Testis (tissue), 3 donors: Measurements from ENCODE around the gene CENPK. TPM values are rescaled to one million over a fixed set of nuclear protein-coding genes. Genes with fewer than 3 reads are reported as not detected.

Experiments
- DNase-seq: peaks from one replicate; pipeline ENCODE4 v3.0.0-alpha.2; 2019
- H3K27ac ChIP-seq, 2 donors: fragments of 200-600 bp; sonication (generic); one replicate each; pipeline ENCODE4 v1.5.1; 2019
- H3K27me3 ChIP-seq: fragments of 200-600 bp; sonication (generic); one replicate; pipeline ENCODE4 v1.5.1; 2019
- H3K36me3 ChIP-seq: fragments of 200-600 bp; sonication (generic); one replicate; pipeline ENCODE4 v1.5.1; 2017; ENCODE audit warnings: low read depth; ENCODE audit errors: missing control alignments
- H3K4me1 ChIP-seq: fragments of 200-600 bp; sonication (generic); one replicate; pipeline ENCODE4 v1.5.1; 2019
- H3K4me3 ChIP-seq, 2 donors: fragments of 200-600 bp; sonication (generic); one replicate each; pipeline ENCODE4 v1.5.1; 2017 to 2019
- H3K9me3 ChIP-seq: fragments of 200-600 bp; sonication (generic); one replicate; pipeline ENCODE4 v1.5.1; 2017
- CTCF ChIP-seq, 3 experiments: fragments of 450-650 bp in 2 of 3; fragments of 200-600 bp in 1 of 3; sonication (generic) in 1 of 3; IDR thresholded peaks; one replicate each; pipeline ENCODE4 v1.5.1; 2016 to 2019; ENCODE audit warnings: antibody characterized with exemption in 3 of 3, mild to moderate bottlenecking in 2 of 3, moderate library complexity in 1 of 3
- POLR2A ChIP-seq: fragments of 450-650 bp; IDR thresholded peaks from one replicate; pipeline ENCODE4 v1.6.1; 2017; ENCODE audit warnings: antibody characterized with exemption, mild to moderate bottlenecking, moderate library complexity
- whole genome bisulfite sequencing, 2 donors: methylation state at CpG; one replicate each; pipeline ENCODE4 v1.1.5; 2018; 5-methylcytosine and 5-hydroxymethylcytosine counted together
- intact Hi-C: fragments of 100-400 bp; cut with DNase I; formaldehyde crosslinking; loops from one replicate; pipeline ENCODE4 v1.15.1; 2023; ENCODE audit warnings: low total_unique reads
- polyA plus RNA-seq: library from polyadenylated mRNA; stranded (reverse); fragments of 350-450 nt; fragmentation: Illumina TruSeq; extraction: RNeasy Lipid Tissue Mini Kit (QIAGEN cat#74804); gene quantifications from one replicate; pipeline ENCODE4 v1.2.3, GENCODE V29; 2014; ENCODE audit warnings: low read depth, low replicate concordance; ENCODE audit not compliant: insufficient read depth
- total RNA-seq, 2 donors: library from RNA; depleted of rRNA; stranded (reverse); fragments of >200 nt; gene quantifications; one replicate each; pipeline ENCODE4 v1.2.3, GENCODE V29; 2016

The CENPK gene
- total and polyA plus RNA-seq, 3 donors from 2014 or later: 12.5 to 45.9 (median 17.0) TPM

GRCh38 chr5:65556181-65556580 lies 6.8 kb downstream of the CENPK start:
- no peak for TF ChIP-seq CTCF (IDR thresholded peaks at IDR 0.05)
- TF ChIP-seq POLR2A: no peak
- Histone ChIP-seq H3K36me3 (no peaks in the 10 kb centered on the region), H3K4me1 (no peaks in the 10 kb centered on the region), H3K27ac (no peak overlapping the region), H3K9me3 (no peaks in the 10 kb centered on the region), H3K27me3 (no peaks in the 10 kb centered on the region), H3K4me3 (no peak overlapping the region)
- 85 to 90% methylated on average over 2 of the region's 2 CpGs for WGBS, 2 donors
- no peak for DNase-seq
- intact Hi-C loops: no loop called here

- Histone ChIP-seq H3K27me3 (no peaks in the 10 kb centered on the region), H3K27ac (no peak overlapping the region), H3K36me3 (no peaks in the 10 kb centered on the region), H3K9me3 (no peaks in the 10 kb centered on the region), H3K4me1 (no peaks in the 10 kb centered on the region), H3K4me3 (no peak overlapping the region)
- DNase-seq: no peak
- no peak for TF ChIP-seq CTCF (IDR thresholded peaks at IDR 0.05)
- TF ChIP-seq POLR2A: no peak
- intact Hi-C loops: no loop called here
Measured at GRCh38 chr5:65555287-65555686, 7.7 kb downstream of the CENPK start.

DNA sequence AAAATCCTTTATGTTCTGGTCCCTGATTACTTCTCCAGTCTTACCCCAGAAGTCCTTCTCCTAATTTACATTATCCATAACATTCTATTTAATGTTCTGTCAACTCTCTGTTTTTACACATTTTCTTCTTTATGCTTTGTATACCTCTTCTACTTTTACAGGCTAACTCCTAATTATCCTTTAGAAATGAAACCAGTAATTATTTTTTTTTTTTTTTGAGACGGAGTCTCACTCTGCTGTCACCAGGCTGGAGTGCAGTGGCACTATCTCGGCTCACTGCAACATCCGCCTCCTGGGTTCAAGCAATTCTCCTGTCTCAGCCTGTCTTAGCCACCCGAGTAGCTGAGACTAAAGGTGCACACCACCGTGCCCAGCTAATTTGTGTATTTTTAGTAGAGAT lies 9.0 kb downstream of the CENPK start:
- DNase-seq: no peak
- no peaks in the 10 kb centered on the region for H3K36me3 ChIP-seq
- intact Hi-C loops: no loop called here
- WGBS, 2 donors: 74 to 85% methylated on average over 5 of the region's 5 CpGs
- no peaks in the 10 kb centered on the region for H3K4me1 ChIP-seq
- no peak overlapping the region for H3K27ac ChIP-seq
- H3K9me3 ChIP-seq: no peaks in the 10 kb centered on the region
- TF ChIP-seq POLR2A (no peak), CTCF (IDR thresholded peaks at IDR 0.05) (no peak)
- H3K4me3 ChIP-seq: no peak overlapping the region
- H3K27me3 ChIP-seq: no peaks in the 10 kb centered on the region

GRCh38 chr5:65548281-65548680 lies 14.7 kb downstream of the CENPK start:
- intact Hi-C loops: no loop called here
- no peaks in the 10 kb centered on the region for H3K9me3 ChIP-seq
- DNase-seq: no peak
- no peaks in the 10 kb centered on the region for H3K4me1 ChIP-seq
- no peaks in the 10 kb centered on the region for H3K36me3 ChIP-seq
- TF ChIP-seq POLR2A (no peak), CTCF (IDR thresholded peaks at IDR 0.05) (no peak)
- WGBS, 2 donors: 94 to 95% methylated on average over 7 of the region's 7 CpGs
- H3K4me3 ChIP-seq: no peak overlapping the region
- H3K27me3 ChIP-seq: no peaks in the 10 kb centered on the region
- no peak overlapping the region for H3K27ac ChIP-seq

- no peaks in the 10 kb centered on the region for H3K27me3 ChIP-seq
- H3K4me1 ChIP-seq: no peaks in the 10 kb centered on the region
- 88 to 93% methylated on average over 5 of the region's 5 CpGs for WGBS, 2 donors
- H3K4me3 ChIP-seq: no peak overlapping the region
- DNase-seq: no peak
- TF ChIP-seq POLR2A (no peak), CTCF (IDR thresholded peaks at IDR 0.05) (no peak)
- H3K27ac ChIP-seq: no peak overlapping the region
- H3K36me3 ChIP-seq: no peaks in the 10 kb centered on the region
- intact Hi-C loops: no loop called here
- H3K9me3 ChIP-seq: no peaks in the 10 kb centered on the region
Measured at GRCh38 chr5:65546141-65546540, 16.8 kb downstream of the CENPK start.
